ENCODE measurements around the gene HNRNPF.

- TF ChIP-seq, protein P1, sequence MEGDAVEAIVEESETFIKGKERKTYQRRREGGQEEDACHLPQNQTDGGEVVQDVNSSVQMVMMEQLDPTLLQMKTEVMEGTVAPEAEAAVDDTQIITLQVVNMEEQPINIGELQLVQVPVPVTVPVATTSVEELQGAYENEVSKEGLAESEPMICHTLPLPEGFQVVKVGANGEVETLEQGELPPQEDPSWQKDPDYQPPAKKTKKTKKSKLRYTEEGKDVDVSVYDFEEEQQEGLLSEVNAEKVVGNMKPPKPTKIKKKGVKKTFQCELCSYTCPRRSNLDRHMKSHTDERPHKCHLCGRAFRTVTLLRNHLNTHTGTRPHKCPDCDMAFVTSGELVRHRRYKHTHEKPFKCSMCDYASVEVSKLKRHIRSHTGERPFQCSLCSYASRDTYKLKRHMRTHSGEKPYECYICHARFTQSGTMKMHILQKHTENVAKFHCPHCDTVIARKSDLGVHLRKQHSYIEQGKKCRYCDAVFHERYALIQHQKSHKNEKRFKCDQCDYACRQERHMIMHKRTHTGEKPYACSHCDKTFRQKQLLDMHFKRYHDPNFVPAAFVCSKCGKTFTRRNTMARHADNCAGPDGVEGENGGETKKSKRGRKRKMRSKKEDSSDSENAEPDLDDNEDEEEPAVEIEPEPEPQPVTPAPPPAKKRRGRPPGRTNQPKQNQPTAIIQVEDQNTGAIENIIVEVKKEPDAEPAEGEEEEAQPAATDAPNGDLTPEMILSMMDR (IDR thresholded peaks at IDR 0.05; ENCODE audit: low read depth, low read length, missing input control) = no peak
- no peak for TF ChIP-seq SP1 (IDR thresholded peaks at IDR 0.05)
- no peak for TF ChIP-seq JUND (IDR thresholded peaks at IDR 0.05)
- TF ChIP-seq MAX (IDR thresholded peaks at IDR 0.05) = no peak
- no peak for TF ChIP-seq RXRA (IDR thresholded peaks at IDR 0.05)
- TF ChIP-seq GABPA (IDR thresholded peaks at IDR 0.05 in 1 of 2, conservative IDR thresholded peaks at IDR 0.05 in 1 of 2) = no peak
- no peak for TF ChIP-seq ZBTB33 (IDR thresholded peaks at IDR 0.05)
- TF ChIP-seq TAF1 (conservative IDR thresholded peaks at IDR 0.05) = no peak
- TF ChIP-seq RAD21 (IDR thresholded peaks at IDR 0.05) = no peak
- no peak for TF ChIP-seq ATF3 (IDR thresholded peaks at IDR 0.05)
Observed at GRCh38 chr10:43372765-43373361, 36.1 kb downstream of the HNRNPF start.
